GM23338 (cell line): ENCODE results near the gene PHOSPHO1.

ENCODE experiments used
- CREB1 ChIP-seq: fragments of 250-450 bp; sonication (Bioruptor Pico); IDR thresholded peaks from 2 replicates; pipeline ENCODE4 v1.5.0; 2020; ENCODE audit warnings: low read depth, mild to moderate bottlenecking, moderate library complexity
- CTCF ChIP-seq, 2 experiments: fragments of 200-600 bp in 1 of 2; sonication (generic) in 1 of 2; conservative IDR thresholded peaks; 2 replicates each; pipeline versions ENCODE4 v1.5.1 to v1.6.1; 2016 to 2017; ENCODE audit warnings: antibody characterized with exemption in 2 of 2, low read depth in 2 of 2, mild to moderate bottlenecking in 2 of 2, moderate library complexity in 1 of 2
- JUNB ChIP-seq: IDR thresholded peaks from one replicate; pipeline ENCODE4 v1.6.1; 2016; ENCODE audit warnings: antibody characterized with exemption; ENCODE audit not compliant: unreplicated experiment
- REST ChIP-seq: IDR thresholded peaks from one replicate; pipeline ENCODE4 v1.6.1; 2018; ENCODE audit warnings: antibody characterized with exemption; ENCODE audit not compliant: unreplicated experiment

- TF ChIP-seq CTCF (conservative IDR thresholded peaks at IDR 0.05; ENCODE audit: low read depth in 2 of 2) (no peak), JUNB (no peak), REST (no peak), CREB1 (CRISPR knock-in tag) (no peak)
Measured at GRCh38 chr17:49217651-49218413, 12.8 kb downstream of the PHOSPHO1 start.
